HG03558 (cell line): ENCODE measurements around the gene MRPL44.

ENCODE experiments used
- ATAC-seq: cut with Tn5 transposase; IDR thresholded peaks from one replicate; pipeline ENCODE4 v1.9.1; 2021; ENCODE audit warnings: moderate number of reproducible peaks; ENCODE audit not compliant: unreplicated experiment; ENCODE audit errors: extremely low read depth

The MRPL44 gene

DNA sequence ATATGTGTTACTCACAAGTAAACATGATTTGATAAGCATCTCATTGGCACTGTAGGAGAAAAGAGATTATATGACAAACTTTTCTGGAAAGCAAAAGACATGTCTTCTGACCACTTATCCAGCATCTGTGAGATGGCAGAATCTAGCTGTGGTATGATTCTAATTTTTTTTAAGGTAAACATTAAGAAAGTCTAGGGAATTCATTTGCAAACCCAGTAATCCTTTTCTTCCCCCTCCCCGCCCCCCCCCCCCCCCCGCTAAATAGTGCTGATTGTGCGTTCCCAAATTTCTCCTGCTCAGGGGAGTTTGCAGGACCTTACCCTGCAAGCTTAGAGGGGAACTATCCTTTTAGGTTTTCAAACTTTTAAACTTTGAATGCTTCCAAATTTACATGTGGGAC, 12.1 kb downstream of the MRPL44 start:
- ATAC-seq = no peak

DNA sequence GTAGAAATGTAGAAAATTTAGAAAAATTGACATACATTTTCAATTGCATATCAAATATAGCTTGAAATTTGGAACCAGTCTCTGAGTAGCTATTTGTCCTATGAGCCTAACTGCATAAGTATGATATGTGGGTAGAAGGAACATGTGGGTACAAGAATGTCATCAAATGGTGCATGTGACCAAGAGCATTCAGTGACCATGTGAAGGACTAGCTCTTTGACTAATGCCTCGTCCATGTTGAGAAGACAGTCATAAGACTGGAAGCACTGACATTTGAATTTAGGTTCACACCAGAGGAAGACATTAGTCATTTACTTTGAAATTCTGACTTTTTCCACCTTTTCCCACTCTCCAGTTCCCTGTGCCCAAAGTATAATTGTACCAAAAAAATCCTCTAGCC, 12.6 kb downstream of the MRPL44 start:
- no peak for ATAC-seq

DNA sequence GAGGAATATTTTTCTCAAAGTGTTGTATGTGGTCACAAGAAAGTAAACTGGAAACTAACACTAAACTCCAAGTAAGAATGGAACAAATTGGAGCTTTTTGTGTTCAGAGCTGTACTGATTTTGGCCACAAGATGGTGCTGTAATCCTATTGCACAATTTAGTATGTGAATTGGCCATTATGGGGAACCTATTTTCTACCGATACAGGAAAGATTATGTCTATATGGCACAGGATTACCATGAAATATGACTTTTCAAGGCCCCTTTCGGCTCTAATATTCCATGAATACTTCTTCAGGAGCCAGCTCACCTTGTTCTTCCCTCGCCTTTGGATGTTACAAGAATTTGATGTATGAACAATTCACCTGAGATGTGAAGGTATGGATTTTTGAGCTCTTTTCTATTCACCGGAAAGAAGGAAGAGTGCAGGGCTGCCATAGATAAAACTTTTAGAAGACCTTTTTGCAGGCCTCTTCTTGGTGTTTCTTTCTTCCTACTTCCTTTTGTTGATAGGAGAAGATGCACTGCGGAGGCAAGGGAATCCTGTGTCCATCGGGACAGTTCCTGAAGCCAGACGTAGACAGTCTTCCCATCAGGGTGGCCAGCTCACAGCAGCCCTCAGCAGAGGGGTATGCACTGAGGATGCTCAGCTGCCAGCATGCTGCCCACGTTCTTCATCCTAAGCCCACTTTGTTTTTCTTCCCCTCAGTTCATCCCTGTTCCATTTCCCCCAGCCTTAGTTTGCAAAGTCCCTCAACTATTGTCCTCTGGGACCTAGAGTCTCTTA, 13.3 kb downstream of the MRPL44 start:
- no peak for ATAC-seq

DNA sequence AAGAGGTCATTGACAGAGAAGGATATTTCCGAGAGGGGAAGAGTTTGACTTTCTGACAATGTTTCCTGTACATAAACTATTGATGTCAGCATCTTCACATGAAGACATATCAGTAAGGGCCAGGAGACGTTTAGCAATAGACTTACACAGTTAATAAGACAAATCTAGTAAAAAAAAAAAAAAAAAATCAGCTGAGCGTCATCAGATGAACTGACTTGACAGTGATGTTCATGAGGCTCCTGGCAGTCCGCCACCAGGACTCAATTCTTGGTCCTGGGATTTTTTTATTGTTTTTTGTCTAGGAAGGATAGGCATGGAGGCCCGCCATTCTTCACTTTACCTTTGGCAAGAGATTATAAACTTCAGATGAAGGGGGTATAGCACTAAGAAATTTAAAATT, 14.5 kb downstream of the MRPL44 start:
- no peak for ATAC-seq

DNA sequence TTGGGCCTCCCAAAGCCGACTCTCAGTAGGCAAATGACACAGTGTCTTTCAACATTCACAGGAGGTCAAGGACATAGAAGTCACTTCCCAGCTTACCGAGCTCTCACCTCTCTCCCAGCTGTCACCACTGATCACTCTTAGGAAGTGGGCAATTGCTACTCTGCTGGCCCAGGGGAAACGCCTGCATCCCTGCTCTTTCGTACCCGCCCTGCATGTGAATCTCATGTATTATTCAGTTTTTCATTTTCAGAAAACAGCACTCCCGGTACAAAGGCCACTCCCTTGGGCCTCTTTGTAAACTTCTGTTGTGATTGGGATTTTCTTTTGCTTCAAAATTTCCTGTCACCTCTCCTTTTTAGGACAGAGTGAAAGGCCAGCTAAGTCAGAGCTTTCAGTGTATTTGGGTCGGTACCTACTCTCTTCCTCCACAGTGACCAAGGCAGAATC, 15.4 kb downstream of the MRPL44 start:
- ATAC-seq = no peak

DNA sequence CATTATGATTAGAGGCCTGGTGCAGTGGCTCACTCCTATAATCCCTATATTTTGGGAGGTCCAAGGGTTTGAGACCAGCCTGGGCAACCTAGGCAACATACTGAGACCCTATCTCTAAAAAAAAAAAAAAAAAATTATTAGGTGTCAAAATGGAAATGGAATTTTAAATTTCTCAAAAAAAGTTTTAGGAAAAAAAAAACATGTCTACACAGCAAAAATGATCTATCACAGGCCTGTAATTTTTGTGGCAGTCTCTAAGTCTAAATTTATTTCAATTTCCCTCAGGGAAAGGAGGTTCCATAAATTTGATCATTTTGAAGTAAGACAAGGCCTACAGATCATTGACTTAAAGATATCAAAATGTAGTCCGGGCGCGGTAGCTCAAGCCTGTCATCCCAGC, 16.3 kb downstream of the MRPL44 start:
- ATAC-seq = no peak

DNA sequence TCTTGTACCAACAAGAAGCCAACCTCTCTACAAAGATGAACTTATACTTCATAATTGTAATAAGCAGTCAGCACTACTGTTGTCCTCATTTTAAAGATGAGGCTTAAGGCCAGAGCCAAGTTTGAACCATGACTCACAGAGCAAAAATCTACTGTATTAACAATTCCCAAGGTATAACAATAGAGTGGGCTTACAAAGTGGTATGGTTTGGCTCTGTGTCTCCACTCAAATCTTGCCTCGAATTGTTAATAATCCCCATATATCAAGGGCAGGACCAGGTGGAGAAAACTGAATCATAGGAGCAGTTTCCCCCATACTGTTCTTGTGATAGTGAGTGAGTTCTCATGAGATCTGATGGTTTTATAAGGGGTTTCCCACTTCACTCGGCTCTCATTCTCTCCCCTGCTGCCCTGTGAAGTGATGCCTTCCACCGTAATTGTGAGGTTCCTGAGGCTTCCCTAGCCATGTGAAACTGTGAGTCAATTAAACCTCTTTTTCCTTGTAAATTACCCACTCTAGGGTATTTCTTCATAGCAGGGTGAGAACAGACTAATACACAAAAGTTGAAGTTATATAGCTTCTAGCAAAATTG, 19.5 kb downstream of the MRPL44 start:
- no peak for ATAC-seq

DNA sequence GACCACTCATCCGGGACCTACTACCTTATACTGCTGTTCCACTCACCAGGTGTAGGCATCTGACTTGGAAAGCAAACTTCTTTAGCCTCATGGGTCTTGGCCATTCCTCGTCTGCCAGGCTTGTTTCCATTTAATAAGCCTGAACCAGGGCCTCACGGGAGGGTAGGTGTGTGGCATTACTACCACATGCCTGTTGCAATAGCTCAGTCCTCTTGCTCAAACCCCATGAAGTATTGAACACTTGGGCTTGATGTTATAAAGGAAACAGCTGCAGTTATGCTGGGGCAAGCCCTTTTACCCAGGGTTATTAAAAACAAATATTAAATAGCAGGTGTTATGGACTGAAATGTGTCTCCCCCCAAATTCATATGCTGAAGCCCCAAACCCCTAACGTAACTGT, 21.2 kb downstream of the MRPL44 start:
- ATAC-seq = no peak

DNA sequence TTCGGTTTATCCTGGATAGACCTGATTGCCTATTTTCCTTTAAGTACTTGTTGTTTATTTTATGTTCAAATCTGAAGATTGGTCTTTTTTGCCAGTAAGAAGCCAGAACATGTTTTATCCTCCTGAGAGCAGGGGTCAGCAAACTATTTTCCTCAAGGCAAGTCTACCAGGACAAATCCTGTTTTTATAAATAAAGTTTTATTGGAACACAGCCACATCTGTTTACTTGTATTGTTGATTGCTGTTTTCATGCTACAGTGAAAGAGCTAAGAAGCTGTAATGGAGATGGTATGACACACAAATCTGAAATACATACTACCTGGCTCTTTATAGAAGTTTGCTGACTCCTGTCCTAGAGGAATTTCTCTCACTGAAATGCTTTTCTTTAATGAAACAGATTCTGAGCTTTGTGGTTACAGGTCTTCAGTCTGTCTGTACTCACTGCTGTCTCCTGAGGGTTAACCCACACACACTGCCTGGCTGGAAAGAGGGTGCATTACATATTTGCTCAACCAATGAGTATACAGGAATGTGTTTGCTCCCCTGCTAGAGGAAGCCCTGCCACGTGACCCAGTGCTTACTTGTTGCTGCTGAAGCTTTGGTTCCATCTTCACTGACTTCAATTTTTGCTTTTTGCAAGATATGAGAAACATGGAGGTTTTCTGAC, 22.6 kb downstream of the MRPL44 start:
- ATAC-seq = no peak

DNA sequence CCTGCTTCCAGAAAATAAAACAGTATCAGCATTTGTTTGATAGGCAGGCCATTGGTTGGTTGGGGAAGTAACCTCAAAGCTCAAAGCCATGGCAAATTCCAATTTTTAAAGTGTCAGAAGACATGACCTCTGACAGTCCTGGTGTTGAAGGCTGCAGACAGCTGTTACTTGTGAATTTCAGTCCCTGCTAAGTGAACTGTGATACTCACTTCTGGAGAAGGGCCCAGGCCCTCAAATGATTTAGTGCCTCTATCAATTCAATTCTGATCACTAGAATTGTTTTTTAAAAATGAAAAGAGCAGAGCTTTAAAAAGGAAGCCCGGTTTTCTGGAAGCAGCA, 23.1 kb downstream of the MRPL44 start:
- ATAC-seq = no peak

DNA sequence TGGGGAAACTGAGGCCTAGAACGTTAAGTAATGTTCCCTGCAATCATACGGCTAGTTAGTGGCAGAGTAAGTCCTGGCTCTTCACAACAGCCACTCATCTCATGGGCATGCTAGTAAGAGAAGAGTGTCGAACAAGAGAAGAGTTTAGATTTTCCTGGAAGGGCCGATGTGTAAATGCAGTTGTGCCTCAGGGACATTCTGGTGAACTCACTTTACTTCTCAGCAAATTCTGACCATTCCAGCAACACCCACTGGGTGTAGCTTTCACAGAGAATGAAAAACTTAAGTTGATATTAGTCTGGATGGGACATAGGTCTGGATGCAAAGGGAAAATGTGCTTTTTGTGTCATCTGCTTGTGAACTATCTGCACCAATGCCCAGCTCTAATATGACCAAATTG, 23.5 kb downstream of the MRPL44 start:
- no peak for ATAC-seq

DNA sequence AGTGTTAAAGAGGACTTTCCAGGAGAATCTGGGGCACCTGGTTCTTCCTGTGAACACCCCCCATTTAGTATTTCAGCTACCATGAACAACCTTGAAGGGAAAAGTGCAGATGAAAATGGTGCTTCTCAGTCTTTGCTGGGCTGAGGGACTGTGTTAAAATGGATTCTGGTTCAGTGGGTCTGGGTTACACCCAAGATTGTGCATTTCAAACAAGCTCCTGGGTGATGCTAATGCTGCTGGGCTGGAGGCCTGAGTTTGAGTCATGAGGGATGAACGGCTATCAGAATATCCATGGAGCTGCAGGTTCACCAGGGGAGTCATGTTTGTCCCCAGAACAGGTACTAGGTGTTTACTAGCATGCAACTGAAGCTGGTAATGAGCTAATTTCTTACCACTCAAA, 24.0 kb downstream of the MRPL44 start:
- ATAC-seq = no peak

DNA sequence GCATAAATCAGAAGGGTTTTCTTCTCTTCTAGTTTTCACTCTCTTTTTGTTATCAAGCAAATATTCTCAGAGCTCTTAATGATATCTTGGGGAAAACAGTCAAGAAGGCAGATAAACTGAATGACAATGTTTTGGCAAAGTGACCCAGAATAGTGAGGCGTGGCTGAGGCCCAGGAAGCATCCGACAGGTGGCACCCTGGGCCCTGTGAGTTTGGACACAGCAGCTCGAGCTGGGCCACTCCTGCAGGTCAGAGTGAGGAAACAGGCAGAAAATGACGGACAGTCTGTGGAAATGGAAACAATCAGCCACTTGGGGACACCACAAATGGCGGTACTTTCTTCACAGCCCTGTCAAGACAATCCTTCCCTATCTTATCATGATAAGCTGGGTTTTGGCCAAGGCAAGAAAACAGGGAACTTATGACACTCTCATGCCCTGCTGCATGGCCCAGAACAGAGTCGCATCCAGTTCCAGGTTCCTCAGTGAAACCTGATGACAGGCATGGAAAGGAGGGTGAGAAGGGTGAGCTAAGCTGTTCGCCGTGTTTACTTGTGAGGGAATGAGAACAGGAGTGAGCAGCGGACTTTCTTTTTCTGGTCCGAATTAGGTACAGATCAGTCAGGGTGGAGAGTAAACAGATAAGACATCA, 32.1 kb downstream of the MRPL44 start:
- ATAC-seq = no peak

DNA sequence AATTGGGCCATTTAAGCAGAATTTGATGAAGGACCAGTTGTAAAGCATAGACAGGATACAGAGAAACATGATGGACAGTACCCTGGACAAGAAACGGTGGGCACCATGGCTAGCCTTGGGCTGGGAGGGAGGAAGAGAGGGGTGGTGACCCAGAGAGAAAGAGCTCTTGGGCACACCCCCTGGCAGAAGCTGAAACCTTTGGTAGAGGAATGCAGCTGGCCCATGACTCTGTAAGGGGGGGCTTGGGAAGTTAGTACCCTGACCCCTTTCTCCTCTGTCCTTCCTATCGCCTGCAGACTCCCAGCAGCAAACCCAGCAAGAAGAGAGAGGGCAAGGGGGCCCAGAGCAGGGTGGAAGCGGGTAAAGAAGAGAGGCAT, 32.6 kb downstream of the MRPL44 start:
- no peak for ATAC-seq

DNA sequence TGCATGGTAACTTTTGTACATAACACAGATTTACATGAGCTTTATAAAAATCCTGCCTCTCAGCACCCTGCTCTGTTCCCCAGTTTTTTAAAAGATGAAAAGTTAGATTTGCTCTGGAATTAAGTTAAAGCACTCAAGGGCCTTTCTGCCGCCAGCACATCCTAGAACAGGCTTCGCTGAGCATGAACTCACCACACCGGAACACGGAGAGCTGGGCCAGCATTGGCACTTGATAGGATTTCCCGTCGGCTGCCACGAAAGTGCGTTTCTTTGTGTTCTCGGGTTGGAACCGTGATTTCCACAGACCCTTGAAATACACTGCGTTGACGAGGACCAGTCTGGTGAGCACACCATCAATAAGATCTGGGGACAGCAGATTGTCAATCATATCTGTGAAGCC, 34.3 kb downstream of the MRPL44 start:
- no peak for ATAC-seq

DNA sequence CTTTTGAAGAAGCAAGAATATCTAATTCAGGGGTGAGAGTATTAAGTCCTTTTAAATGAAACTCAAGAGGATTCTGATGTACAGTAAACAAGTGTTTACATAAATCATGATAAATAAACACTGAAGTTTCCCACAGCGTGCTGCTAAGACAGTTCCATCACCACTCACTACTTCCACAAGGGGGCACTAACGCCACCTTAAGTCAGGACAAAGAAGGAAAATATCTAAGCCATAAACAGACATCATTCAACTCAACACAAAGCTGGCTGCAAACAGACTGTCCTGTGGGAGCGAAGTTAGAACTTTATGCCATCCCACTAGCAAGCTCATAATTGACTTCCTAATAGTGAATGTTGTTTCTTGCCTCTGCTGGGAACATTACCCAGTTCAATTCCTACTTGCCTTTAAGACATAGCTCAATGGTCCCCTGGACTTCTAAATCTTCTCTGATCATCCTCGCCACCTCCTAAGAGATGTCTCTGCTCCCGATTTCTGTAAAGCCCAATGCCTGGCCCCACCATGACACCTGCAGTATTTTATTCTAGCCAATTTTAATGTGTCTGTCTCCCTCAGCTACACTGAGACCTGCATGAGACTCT, 36.5 kb downstream of the MRPL44 start:
- peak; percentile 66 for ATAC-seq

DNA sequence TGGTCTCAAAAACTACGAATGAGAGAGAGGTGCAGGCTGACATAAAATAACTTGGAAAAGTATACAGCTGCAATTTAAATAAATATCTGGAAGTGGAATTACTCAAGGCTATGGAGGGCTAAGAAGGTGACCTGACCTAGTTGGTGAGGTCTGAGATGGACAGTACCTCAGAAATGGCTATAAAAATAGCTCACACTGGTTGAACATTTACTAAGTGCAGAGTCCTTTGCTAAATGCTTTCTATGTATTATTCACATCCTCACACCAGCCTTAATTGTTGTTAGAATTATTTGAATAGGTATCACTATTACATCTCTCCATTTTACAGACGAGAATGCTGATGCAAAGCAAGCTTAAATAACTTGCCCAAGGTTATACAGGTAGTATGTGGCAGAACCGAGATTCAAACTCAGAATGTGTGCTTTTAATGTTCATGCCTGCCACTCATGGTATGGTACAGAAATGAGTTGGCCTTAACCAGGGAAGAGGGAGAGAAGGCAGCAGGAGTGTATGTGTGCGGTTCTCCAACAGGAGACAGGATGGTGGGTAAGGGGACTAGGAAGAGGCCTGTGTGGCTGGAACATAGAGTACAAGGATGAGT, 37.4 kb downstream of the MRPL44 start:
- ATAC-seq = no peak

DNA sequence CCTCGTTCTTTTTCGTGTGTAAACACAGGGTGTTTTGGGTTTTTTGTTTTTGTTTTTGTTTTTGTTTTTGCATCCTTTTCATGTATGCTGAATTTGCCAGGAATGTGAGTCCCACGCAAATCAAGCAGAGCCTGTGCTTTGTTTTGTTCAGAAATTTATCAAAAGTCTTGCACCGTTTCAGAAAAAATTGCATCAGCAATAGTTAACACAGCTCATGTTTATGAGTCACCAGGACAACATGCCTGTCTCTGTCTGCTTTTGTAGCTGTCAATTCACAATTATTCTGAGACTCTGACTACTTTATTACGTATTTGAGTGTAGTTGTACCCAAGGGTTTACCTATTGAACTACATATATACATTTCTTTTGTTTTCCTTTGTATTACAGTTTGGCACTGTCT, 38.3 kb downstream of the MRPL44 start:
- ATAC-seq = no peak

DNA sequence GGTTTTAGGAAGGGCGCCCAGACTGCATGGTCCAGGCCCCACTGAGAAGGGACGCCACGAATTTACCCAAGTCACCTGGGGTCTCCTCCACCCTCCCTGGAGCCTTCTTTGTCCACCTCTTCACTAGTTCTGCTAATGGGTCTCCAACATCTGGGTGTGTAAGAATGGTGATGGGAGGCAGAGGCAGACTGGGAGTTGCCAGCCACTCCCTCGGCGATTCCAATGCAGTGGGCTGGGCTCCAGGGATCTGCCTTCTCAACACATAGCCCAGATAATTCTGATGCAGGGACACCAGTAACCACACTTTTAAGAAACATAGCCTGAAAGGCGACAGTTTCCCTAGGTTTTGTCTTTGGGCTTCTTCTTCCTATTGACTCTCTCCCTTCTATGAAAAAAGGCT, 39.1 kb downstream of the MRPL44 start:
- no peak for ATAC-seq

DNA sequence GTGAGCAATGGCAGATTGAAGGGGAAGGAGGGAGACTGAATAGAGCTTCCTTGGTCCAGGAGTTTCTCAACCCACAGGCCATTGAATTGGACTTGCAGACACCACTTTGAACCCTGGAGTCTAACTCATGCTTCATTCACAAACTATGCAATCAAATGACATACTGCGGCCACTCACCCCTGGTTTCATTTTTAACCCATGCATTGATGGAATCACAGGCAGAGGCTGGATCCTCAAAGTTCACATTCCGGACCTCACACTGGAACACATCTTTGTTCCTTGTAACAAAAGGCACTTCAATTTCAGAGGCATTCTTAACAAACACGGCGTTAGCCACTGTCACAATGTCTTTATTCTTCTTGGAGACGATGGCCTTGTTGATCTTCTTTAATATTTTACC, 40.7 kb downstream of the MRPL44 start:
- no peak for ATAC-seq

DNA sequence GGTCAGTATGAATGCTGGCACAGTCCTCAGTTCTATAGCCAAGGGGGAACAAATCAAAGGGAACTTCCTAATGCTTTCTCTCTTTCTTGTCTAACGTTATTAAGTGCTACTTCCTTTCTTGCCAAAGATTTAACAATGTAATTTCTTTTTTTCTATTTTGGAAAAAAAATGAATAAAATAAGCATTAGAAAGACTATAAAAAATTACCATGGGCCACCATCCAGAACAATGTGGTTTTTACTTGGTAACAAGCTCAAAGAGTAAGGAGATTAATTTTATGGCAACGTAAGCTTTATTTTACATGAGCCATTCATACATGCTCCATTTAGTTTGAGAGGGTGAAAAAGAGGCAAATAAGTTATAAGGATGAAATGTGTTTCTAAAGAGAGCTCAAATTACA, 41.7 kb downstream of the MRPL44 start:
- ATAC-seq = no peak
